ENCODE measurements around the gene MTARC2.
"Not testable (repeated sequence)": the region's sequence is repeated elsewhere in the genome, so short reads cannot be mapped to it uniquely, and the experiment has no call there.

Gene MTARC2

DNA sequence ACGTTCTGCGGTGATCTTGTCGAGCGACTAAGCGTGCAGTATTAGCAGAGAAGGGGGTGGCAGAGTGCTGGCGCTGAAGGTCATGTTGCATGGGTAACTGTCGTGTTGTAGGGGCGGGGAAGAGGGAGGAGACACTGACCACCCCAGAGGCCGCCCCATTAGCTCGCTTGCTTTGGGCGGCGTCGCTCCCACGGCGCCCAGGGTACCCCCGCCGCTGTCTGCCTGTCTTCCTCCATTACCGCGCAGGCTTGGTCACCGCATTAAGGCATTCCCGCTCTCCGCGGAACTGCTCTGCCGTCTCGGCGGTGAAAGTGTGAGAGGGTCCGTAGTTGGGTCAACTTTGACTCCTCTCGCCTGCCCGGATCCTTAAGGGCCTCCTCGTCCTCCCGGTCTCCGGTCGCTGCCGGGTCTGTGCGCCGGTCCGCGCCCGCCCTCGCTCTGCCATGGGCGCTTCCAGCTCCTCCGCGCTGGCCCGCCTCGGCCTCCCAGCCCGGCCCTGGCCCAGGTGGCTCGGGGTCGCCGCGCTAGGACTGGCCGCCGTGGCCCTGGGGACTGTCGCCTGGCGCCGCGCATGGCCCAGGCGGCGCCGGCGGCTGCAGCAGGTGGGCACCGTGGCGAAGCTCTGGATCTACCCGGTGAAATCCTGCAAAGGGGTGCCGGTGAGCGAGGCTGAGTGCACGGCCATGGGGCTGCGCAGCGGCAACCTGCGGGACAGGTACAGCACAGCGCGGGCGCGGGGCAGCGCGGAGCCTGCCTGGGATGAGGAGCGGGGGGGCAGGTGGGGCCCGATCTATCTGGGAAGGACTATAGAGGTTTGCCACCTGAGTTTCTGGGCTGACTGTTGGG is at the start of gene MTARC2:
Gene MTARC2, plus strand, starts transcription at position 234 of the 846 bp plus-strand sequence. Its CDS starts 210 bp downstream, at position 444.
- DNase-seq (ENCODE audit: low read depth in 2 of 2) = no peak

GRCh38 chr1:220698607-220699016 is 49.5 kb upstream of the MTARC2 start:
- no peak for DNase-seq (ENCODE audit: low read depth in 2 of 2)

GRCh38 chr1:220699044-220699443 is 49.1 kb upstream of the MTARC2 start:
- DNase-seq (ENCODE audit: low read depth in 2 of 2) = no peak

DNA sequence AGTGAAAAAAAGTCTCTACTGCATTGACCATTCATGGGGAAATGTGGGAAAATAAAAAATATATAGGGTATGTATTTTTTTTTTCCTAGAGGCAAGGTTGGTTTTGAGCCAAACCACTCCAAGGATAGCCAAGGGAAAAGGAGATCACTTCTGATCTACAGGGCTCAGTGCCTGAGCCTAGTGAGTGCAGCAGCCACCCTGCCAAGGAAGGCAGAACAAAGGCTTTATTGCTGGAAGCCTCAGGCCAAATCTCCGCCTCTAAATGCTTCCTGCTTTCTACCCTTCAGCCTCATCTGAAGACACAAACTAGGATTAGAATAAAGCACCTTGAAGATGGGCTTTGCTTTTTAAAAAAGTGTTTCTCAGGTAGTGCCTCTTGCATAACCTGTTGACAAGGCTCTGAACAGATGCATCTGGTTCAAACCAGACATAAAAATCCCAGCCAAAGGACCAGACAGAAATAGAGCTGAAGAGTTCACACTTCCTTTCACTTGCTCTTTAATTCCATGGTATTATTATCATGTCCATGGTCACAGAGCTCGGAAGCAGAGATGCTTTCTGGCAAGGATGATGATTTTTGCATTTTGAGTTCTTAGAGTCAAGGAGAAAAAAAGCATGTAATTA is 47.5 kb upstream of the MTARC2 start:
- no peak for DNase-seq (ENCODE audit: low read depth in 2 of 2)

DNA sequence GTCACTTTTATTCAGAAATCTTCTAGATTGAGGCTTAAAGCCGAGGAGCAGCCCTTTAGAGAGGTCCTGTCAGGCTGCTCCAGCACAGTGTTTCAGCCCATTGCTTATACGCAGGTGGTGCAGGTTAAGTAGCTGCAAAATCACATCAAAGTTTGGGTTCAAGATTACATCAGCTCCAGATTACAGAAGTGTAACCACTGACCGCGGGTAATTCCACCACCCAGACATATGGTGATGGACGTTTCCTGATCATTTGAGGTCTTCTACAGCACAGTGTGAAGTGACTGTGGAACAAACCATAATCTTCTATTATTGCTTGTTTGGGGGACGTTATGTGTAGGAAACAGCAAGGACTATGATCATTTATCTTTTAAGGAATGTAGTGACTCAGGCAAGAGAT is 46.1 kb upstream of the MTARC2 start:
- no peak for DNase-seq (ENCODE audit: low read depth in 2 of 2)

GRCh38 chr1:220702733-220703270 is 45.3 kb upstream of the MTARC2 start:
- no peak for DNase-seq (ENCODE audit: low read depth in 2 of 2)

GRCh38 chr1:220703305-220703704 is 44.8 kb upstream of the MTARC2 start:
- DNase-seq (ENCODE audit: low read depth in 2 of 2) = no peak

DNA sequence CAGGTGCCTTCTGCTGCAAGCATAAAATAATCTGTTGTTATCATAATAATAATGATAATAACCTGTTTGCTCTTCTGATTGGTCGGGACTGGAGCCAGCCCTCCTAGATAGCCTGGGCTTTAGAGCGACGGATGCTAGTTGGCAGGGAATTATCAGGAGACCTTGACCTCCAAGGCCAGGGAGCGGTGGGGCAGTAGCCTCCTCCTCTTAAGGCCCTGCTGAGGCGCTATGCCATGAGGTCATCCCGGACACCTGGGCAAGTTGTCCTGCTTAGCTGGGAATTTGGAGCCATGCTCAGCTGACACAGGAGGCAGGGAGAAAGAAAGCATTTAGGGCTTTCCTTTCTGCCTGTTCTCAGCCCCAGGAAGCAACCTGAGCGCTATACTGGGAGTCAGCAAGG is 42.3 kb upstream of the MTARC2 start:
- DNase-seq (ENCODE audit: low read depth in 2 of 2) = no peak

- DNase-seq (ENCODE audit: low read depth in 2 of 2) = no peak
Observed at GRCh38 chr1:220706480-220706879, 41.6 kb upstream of the MTARC2 start.

- DNase-seq (ENCODE audit: low read depth in 2 of 2) = no peak
Observed at GRCh38 chr1:220707160-220707559, 41.0 kb upstream of the MTARC2 start.

- no peak for DNase-seq (ENCODE audit: low read depth in 2 of 2)
Observed at GRCh38 chr1:220708244-220708643, 39.9 kb upstream of the MTARC2 start.

DNA sequence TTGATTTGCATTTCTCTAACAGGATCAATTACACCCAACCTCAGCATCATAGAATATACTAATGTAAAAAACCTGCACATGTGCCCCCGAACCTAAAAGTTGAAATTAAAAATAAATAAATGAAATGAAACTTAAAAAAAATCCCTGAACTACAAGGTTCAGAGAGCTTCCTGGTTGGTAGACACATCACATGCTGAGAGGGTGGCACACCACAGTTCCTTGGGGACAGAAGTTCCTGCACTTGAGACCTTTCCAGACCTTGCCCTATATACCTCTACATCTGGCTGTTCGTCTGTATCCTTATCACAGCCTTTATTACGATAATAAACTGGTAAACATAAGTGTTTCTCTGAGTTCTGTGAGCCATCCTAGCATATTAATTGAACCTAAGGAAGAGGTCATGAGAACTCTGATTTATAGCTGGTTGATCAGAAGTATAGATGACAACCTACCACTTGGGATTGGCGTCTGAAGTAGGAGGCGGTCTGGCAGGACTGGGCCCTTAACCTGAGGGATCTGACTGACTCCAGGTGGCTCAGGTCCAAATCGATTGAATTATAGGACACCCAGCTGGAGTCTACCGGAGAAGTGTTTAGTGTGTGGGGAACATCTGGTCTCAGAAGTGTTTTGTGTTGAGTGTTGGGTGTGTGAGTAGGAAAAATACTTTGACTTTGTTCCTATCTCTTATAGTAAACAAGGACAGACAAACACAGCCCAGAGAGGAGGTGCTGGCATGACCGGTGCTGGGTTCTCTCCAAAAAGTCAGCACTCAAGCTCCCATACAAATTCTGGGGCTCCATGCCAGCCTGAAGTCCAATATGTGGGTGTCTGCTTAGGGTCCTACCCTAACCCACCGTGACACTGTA is 39.0 kb upstream of the MTARC2 start:
- no peak for DNase-seq (ENCODE audit: low read depth in 2 of 2)

GRCh38 chr1:220710333-220710732 is 37.8 kb upstream of the MTARC2 start:
- DNase-seq (ENCODE audit: low read depth in 2 of 2) = no peak

DNA sequence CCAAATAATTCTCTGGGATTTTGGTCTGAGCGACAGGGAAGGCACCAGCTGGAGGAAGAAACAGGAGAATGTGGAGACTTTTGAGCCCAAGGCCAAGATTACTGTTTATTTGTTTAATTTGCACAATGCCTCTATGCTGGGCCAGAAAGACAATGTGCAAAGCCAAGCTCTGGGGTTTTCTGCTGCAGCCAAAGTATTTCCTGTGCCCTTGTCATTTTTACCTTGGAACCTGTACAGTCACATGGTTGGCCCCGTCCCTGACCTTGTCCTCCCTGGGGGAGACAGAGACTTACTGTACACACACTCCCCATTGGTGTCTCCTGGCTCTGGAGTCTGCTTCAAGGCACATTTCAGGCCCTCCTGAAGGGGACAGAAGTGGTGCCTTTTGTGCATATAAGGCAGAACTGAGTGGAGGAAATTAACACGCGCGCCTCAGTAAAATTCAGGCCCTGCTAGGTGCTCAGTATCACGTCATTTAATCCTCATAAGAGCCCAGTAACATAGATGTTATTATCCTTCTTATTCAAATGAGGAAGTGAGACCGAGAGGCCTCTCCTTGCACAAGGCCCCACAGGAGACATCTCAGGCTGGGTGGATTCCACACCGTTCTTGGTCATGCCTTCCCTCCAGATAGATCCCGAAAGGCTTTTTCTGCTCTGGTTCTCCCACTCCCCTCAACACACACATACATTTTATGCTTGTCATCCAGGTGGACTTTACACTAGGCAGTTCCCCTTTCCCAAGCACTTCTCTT is 36.9 kb upstream of the MTARC2 start:
- no peak for DNase-seq (ENCODE audit: low read depth in 2 of 2)

- DNase-seq (ENCODE audit: low read depth in 2 of 2) = not testable (repeated sequence)
Observed at GRCh38 chr1:220715986-220716385, 32.1 kb upstream of the MTARC2 start.

DNA sequence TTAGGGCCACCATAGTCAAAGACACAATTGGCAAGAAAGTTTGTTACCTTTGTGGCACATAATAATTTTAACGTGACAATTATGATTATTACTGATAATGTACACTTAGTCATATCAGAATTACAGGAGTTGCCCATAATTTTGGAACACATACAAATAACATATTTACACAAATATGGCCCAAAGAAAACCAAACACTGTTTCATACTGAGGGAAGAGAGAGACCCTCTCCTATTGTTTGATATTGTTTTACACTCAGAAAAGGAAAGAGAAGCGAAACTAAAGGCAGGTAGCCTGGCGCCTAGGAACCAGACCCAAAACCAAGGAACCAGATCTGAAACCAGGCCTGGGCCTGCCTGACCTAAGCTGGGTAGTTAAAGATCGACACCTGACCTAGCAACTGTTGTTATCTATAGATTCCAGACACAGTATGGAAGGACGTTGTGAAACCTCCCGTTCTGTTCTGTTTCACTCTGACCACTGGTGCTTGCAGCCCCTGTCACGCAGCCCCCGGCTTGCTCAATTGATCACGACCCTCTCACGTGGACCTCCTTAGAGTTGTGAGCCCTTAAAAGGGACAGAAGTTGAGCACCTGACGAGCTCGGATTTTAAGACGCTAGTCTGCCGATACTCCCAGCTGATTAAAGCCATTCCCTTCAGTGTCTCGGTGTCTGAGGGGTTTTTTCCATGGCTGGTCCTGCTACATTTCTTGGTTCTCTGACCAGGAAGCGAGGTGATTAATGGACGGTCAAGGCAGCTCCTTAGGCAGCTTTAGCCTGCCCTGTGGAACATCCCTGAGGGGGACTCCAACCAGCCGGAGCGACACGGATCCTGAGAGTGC is 30.1 kb upstream of the MTARC2 start:
- no peak for DNase-seq (ENCODE audit: low read depth in 2 of 2)

- DNase-seq (ENCODE audit: low read depth in 2 of 2) = not testable (repeated sequence)
Observed at GRCh38 chr1:220721266-220721665, 26.9 kb upstream of the MTARC2 start.

DNA sequence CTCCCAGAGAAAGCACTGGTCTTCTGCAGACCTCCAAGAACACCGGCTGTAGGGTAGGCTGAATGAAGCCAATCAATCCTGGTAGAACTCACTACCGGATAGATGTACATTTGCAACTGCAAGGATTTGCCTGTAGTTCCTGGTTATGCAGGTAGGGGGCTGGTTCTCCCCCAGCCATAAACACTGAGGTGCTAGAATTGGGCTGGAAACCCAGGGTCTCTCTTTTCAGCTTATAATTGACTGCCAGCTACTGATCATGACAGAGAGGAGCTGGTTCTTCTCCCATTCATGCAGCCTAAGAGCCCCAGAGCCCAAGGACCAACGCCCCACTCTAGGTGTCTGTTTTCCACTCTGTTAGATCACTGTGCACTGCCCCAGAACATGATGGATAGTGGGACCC is 21.5 kb upstream of the MTARC2 start:
- DNase-seq (ENCODE audit: low read depth in 2 of 2) = no peak

DNA sequence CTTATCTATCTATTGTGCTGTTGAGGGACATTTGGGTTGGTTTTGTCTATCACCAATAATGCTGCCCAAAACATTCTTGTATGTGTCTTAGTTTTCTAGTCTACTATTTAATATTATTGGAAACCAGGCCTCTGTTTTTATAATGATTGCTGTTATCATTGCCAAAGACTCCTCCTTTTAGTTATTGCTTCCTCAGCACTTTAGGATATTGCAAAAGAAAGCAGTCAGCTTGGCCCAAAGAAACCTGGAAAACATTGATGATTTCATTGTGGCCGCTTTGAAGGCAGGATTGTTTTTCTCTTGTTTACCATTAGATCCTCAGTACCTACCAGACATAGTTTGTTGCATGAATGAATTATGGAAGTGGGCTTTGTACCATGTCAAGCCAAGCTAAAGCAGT is 20.6 kb upstream of the MTARC2 start:
- DNase-seq (ENCODE audit: low read depth in 2 of 2) = no peak

GRCh38 chr1:220730486-220730885 is 17.6 kb upstream of the MTARC2 start:
- no peak for DNase-seq (ENCODE audit: low read depth in 2 of 2)
